ENCODE data around the gene OSBPL5.

OSBPL5 gene

DNA sequence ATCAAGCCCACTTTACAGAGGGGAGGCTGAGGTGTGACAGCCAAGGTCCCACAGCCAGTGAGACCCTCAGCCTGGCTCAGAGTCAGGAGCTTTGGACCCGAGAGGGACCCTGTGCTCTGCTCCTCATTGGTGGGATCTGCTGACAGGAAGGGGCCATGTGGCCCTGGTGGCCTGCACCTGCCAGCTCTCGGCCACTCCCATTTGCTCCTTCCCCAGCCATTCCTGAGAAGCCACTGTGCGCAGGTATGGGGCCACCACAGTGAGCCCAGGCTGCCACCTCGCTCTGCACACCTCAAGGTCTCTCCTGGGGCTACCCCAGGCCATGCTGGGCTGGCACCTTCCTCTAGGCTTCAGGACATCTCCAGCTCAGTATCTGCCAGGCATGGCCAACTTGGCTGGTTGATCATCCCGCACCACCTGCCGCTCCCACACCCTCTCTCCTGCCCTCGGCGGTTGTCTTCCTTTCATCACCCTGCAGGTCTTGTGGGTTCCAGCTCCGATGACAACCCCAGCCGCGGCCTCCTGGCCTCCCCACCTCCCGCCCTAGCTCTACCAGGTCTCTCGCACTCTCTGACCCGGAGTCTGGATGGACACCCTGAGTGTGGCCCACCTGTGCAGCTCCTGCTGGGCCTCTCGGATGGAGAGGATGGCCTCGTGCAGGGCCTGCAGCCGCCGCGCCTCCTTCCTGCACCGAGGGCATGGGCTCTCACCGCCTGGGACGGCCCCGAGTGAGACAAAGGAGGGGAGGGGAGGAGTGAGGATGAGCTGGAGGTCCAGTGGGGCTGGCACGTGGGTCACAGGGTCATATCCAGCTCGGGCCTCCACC is 75.7 kb downstream of the OSBPL5 start:
- Histone ChIP-seq H3K9me3 (ENCODE audit: control insufficient read depth, insufficient read depth, low read depth, low read length) (no peaks in the 10 kb centered on the region), H3K27ac (ENCODE audit: low read depth, low read length) (no peak overlapping the region), H3K4me3 (ENCODE audit: low read depth, low read length) (no peak overlapping the region), H3K27me3 (ENCODE audit: control insufficient read depth, insufficient read depth, low read length) (no peaks in the 10 kb centered on the region; the same call in 1 of the 2 replicates), H3K4me1 (ENCODE audit: control insufficient read depth, insufficient read depth, low read length) (peaks cover 4% of the 10 kb centered on the region), H3K9ac (ENCODE audit: low read length) (no peak overlapping the region), H3K36me3 (ENCODE audit: control insufficient read depth, insufficient read depth, low read length) (no peaks in the 10 kb centered on the region)

DNA sequence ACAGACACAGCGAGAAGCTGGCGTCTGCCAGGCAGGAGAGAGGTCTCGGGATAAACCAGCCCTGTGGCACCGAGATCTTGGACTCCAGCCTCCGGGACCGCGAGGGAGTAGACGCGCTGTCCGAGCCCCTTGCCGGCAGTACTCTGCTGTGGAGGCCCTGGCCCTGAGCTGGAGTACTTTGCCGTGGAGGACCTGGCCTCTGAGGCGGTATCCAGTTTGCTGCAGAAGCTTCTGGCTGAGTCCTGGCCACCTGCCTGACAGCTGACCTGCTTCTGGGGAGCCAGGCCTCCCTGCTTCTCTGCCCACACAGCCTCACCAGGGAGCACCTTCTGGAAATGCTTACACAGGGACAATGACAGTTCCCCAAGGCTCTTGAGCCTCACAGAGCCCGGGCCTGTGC is 76.3 kb downstream of the OSBPL5 start:
- H3K27me3 ChIP-seq (ENCODE audit: control insufficient read depth, insufficient read depth, low read length) = no peaks in the 10 kb centered on the region; the same call in 1 of the 2 replicates
- no peaks in the 10 kb centered on the region for H3K36me3 ChIP-seq (ENCODE audit: control insufficient read depth, insufficient read depth, low read length)
- no peak overlapping the region for H3K27ac ChIP-seq (ENCODE audit: low read depth, low read length)
- no peak overlapping the region for H3K9ac ChIP-seq (ENCODE audit: low read length)
- peaks cover 4% of the 10 kb centered on the region for H3K4me1 ChIP-seq (ENCODE audit: control insufficient read depth, insufficient read depth, low read length)
- H3K9me3 ChIP-seq (ENCODE audit: control insufficient read depth, insufficient read depth, low read depth, low read length) = no peaks in the 10 kb centered on the region
- no peak overlapping the region for H3K4me3 ChIP-seq (ENCODE audit: low read depth, low read length)

DNA sequence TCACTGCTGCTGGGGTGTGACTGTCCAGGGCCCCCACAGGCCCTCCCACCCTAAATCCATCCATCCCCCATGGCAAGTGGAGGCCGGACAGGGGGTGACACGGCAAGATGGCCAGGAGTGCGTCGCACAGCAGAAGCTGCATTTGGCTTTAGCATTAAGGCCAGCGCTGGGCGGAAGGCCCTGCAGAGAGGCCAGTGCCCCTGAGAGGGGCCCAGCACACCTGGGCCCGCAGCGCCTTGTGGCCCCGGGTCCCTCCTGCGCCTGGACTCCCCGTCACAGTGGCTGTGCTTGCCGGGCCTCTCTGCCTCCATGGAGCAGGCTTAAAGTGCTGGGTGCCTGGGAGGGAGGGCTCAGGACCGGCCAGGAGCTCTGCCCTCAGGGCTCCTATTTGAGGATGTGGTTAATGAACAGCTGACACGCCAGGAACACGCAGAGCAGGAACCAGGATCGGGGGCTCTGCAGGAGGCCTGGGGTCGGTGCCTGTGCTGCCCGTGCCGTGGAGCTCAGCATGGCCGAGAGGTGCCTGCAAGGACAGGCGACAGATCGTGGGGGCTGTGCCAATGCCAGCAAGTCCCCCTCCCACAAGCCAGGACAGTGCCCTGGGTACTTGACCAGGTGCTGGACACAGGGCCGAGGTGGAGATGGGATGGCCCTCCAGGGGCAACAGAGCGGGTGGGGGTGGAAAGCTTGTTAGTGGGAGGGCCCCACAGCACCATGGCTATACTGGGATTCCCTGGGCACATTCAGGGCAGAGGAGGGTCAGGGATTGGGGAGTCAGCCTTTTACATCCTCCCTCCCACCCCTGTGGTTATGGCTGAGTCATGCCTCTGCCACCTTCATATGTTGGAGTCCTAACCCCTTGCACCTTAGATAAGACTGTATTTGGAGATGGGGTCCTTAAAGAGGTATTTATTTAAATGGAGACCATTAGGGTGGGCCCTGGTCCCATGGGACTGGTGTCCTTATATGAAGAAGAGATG is 77.0 kb downstream of the OSBPL5 start:
- Histone ChIP-seq H3K27ac (ENCODE audit: low read depth, low read length) (no peak overlapping the region), H3K27me3 (ENCODE audit: control insufficient read depth, insufficient read depth, low read length) (no peaks in the 10 kb centered on the region; the same call in 1 of the 2 replicates), H3K4me1 (ENCODE audit: control insufficient read depth, insufficient read depth, low read length) (peaks cover 4% of the 10 kb centered on the region), H3K36me3 (ENCODE audit: control insufficient read depth, insufficient read depth, low read length) (no peaks in the 10 kb centered on the region), H3K9ac (ENCODE audit: low read length) (no peak overlapping the region), H3K4me3 (ENCODE audit: low read depth, low read length) (no peak overlapping the region), H3K9me3 (ENCODE audit: control insufficient read depth, insufficient read depth, low read depth, low read length) (no peaks in the 10 kb centered on the region)

DNA sequence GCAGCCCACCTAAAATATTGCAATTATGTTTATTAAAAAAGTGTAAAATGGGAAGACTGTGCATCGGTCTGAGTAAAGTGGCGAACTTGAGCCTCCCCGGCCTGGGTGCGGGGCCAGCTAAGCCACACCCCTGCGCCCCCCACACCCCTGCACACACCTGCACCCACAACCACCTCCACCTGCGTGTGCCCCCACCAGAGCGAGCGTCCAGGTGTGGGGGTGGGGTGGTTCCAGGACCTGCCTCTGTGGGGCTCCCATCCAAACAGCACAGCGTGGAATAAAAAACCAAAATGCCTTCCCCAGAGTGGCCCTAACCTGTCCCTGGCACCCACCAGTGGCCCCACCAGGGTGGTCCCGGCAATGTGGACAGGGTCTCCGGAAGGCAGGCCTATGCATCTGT is 77.7 kb downstream of the OSBPL5 start:
- Histone ChIP-seq H3K4me1 (ENCODE audit: control insufficient read depth, insufficient read depth, low read length) (peaks cover 4% of the 10 kb centered on the region), H3K9me3 (ENCODE audit: control insufficient read depth, insufficient read depth, low read depth, low read length) (no peaks in the 10 kb centered on the region), H3K27me3 (ENCODE audit: control insufficient read depth, insufficient read depth, low read length) (no peaks in the 10 kb centered on the region; the same call in 1 of the 2 replicates), H3K9ac (ENCODE audit: low read length) (no peak overlapping the region), H3K4me3 (ENCODE audit: low read depth, low read length) (no peak overlapping the region), H3K27ac (ENCODE audit: low read depth, low read length) (no peak overlapping the region), H3K36me3 (ENCODE audit: control insufficient read depth, insufficient read depth, low read length) (no peaks in the 10 kb centered on the region)

DNA sequence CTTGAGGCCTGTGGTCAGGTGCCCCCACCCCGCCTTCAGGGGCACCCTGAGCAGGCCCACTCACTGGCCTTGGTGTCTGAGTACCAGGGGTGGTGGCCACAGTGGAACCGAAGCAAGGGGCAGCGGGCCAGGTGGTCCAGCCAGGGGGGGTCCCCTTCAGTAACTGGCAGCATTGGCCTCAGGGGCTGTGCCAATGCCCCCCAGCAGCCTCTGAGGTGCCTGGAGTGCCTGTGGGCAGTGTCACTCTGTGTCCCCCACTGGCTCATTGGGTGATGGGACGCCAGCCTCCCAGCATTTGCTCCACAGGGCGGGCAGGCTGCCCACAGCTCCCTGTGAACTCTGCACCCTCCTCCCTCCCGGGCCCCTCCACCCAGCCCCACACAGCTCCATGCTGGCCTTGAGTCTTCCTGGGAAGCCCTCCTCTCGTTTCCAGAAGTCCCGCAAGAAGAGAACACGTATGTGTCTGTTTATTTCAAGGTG is 78.4 kb downstream of the OSBPL5 start:
- H3K9ac ChIP-seq (ENCODE audit: low read length) = no peak overlapping the region
- H3K4me1 ChIP-seq (ENCODE audit: control insufficient read depth, insufficient read depth, low read length) = no peaks in the 10 kb centered on the region
- H3K36me3 ChIP-seq (ENCODE audit: control insufficient read depth, insufficient read depth, low read length) = no peaks in the 10 kb centered on the region
- no peaks in the 10 kb centered on the region; the same call in 1 of the 2 replicates for H3K27me3 ChIP-seq (ENCODE audit: control insufficient read depth, insufficient read depth, low read length)
- no peak overlapping the region for H3K27ac ChIP-seq (ENCODE audit: low read depth, low read length)
- no peak overlapping the region for H3K4me3 ChIP-seq (ENCODE audit: low read depth, low read length)
- no peaks in the 10 kb centered on the region for H3K9me3 ChIP-seq (ENCODE audit: control insufficient read depth, insufficient read depth, low read depth, low read length)

DNA sequence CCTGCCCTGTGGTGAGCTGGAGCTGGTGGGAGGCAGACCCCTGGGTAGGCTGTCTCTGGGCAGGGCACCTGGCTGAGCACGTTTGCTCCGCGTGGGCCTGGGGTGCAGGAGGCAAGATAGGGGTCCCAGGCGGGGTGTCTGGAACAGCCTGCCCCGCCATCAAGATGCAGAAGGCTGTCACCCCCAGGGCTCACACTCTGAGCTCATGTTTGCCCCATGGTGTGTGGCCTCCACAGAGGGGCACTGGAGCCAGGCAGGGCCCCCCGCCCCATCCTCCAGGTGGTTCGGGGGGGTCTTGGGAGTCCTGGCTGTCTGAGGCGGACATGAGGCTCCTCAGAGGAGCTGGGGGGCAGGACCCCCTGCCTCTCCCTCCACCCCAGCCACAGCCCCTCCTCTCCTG is 79.0 kb downstream of the OSBPL5 start:
- Histone ChIP-seq H3K4me1 (ENCODE audit: control insufficient read depth, insufficient read depth, low read length) (no peaks in the 10 kb centered on the region), H3K4me3 (ENCODE audit: low read depth, low read length) (no peak overlapping the region), H3K9me3 (ENCODE audit: control insufficient read depth, insufficient read depth, low read depth, low read length) (no peaks in the 10 kb centered on the region), H3K36me3 (ENCODE audit: control insufficient read depth, insufficient read depth, low read length) (no peaks in the 10 kb centered on the region), H3K9ac (ENCODE audit: low read length) (no peak overlapping the region), H3K27ac (ENCODE audit: low read depth, low read length) (no peak overlapping the region), H3K27me3 (ENCODE audit: control insufficient read depth, insufficient read depth, low read length) (no peaks in the 10 kb centered on the region; the same call in 1 of the 2 replicates)

DNA sequence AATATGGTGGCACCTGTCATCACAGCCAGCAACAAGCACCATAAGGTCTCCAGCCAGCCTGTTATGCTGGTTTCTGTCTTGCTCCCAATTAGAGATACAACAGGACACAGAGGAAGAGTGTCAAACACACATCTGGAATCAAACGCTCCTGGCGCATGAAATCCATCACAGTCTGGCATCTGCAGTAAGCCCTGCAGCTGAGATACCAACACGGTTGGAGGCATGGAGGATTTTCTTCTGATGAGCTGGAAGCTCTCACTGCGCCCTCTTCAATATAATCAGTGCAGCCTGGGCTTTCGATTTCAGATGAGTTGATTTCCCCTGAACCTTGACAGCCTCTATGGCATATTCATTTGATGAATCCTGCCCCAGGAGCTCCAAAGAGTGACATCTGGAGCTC is 80.1 kb downstream of the OSBPL5 start:
- no peaks in the 10 kb centered on the region for H3K4me1 ChIP-seq (ENCODE audit: control insufficient read depth, insufficient read depth, low read length)
- H3K4me3 ChIP-seq (ENCODE audit: low read depth, low read length) = no peak overlapping the region
- H3K9ac ChIP-seq (ENCODE audit: low read length) = no peak overlapping the region
- H3K9me3 ChIP-seq (ENCODE audit: control insufficient read depth, insufficient read depth, low read depth, low read length) = no peaks in the 10 kb centered on the region
- no peak overlapping the region for H3K27ac ChIP-seq (ENCODE audit: low read depth, low read length)
- H3K27me3 ChIP-seq (ENCODE audit: control insufficient read depth, insufficient read depth, low read length) = no peaks in the 10 kb centered on the region; the same call in 1 of the 2 replicates
- H3K36me3 ChIP-seq (ENCODE audit: control insufficient read depth, insufficient read depth, low read length) = no peaks in the 10 kb centered on the region

DNA sequence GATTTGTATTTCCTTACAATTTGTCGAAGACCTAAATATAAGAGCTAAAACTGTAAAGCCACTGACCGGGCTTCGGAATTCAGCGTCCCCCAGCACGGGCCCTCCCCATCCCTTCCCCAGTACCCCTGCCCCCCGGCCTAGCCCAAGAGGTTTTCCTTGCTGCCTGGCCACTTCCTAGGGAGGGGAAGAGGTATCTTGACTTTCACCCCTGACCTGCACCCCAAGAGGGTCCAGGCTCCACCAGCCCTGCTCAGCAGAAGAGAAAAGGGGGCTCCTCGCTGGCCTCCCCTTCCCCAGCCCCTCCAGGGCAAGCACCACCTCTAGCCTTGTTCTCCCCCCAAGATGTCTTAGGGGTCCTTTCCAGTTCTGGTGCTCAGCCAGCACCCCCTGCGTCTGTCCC is 81.8 kb downstream of the OSBPL5 start:
- no peaks in the 10 kb centered on the region for H3K4me1 ChIP-seq (ENCODE audit: control insufficient read depth, insufficient read depth, low read length)
- no peaks in the 10 kb centered on the region for H3K9me3 ChIP-seq (ENCODE audit: control insufficient read depth, insufficient read depth, low read depth, low read length)
- no peak overlapping the region for H3K4me3 ChIP-seq (ENCODE audit: low read depth, low read length)
- H3K36me3 ChIP-seq (ENCODE audit: control insufficient read depth, insufficient read depth, low read length) = no peaks in the 10 kb centered on the region
- H3K27me3 ChIP-seq (ENCODE audit: control insufficient read depth, insufficient read depth, low read length) = no peaks in the 10 kb centered on the region; the same call in 1 of the 2 replicates
- no peak overlapping the region for H3K27ac ChIP-seq (ENCODE audit: low read depth, low read length)
- no peak overlapping the region for H3K9ac ChIP-seq (ENCODE audit: low read length)

DNA sequence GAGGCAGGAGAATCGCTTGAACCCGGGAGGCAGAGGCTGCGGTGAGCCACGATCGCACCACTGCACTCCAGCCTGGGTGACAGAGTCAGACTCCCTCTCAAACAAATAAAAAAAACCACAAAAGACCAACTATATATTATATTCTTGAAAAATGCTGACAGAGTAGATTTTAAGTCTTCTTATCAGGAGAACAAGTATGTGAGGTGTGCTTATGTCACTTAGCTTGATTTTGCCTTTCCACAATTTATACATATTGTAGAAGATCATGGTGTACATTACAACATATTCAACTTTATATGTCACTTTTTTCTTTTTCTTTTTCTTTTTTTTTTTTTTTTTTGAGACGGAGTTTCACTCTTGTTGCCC is 83.7 kb downstream of the OSBPL5 start:
- Histone ChIP-seq H3K36me3 (ENCODE audit: control insufficient read depth, insufficient read depth, low read length) (no peaks in the 10 kb centered on the region), H3K9me3 (ENCODE audit: control insufficient read depth, insufficient read depth, low read depth, low read length) (no peaks in the 10 kb centered on the region), H3K4me3 (ENCODE audit: low read depth, low read length) (no peak overlapping the region), H3K27ac (ENCODE audit: low read depth, low read length) (no peak overlapping the region), H3K9ac (ENCODE audit: low read length) (no peak overlapping the region), H3K4me1 (ENCODE audit: control insufficient read depth, insufficient read depth, low read length) (no peaks in the 10 kb centered on the region), H3K27me3 (ENCODE audit: control insufficient read depth, insufficient read depth, low read length) (no peaks in the 10 kb centered on the region; the same call in 1 of the 2 replicates)

DNA sequence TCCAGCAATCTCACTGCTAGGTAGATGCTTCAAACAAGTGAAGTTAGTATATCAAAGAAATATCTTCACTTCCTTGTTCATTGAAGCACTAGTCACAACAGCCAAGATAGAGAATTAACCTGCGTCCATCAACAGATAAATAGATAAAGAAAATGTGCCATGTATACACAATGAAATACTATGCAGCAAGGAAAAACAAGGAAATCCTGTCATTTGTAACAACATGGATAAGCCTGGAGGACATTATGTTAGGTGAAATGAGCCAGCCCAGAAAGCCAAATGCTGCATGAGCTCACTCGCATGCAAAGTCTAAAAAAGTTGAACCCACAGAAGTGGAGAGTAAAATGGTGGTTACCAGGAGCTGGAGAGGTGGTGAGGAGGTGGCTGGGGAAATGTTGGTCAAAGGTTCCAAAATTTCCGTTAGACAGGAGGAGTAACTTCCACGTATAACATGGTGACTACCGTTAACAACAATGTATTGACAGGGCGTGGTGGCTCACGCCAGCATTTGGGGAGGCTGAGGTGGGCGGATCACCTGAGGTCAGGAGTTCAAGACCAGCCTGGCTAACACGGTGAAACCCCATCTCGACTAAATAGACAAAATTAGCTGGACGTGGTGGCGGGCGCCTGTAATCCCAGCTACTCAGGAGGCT is 84.3 kb downstream of the OSBPL5 start:
- Histone ChIP-seq H3K4me3 (ENCODE audit: low read depth, low read length) (no peak overlapping the region), H3K27me3 (ENCODE audit: control insufficient read depth, insufficient read depth, low read length) (no peaks in the 10 kb centered on the region; the same call in 1 of the 2 replicates), H3K9me3 (ENCODE audit: control insufficient read depth, insufficient read depth, low read depth, low read length) (no peaks in the 10 kb centered on the region), H3K4me1 (ENCODE audit: control insufficient read depth, insufficient read depth, low read length) (no peaks in the 10 kb centered on the region), H3K36me3 (ENCODE audit: control insufficient read depth, insufficient read depth, low read length) (no peaks in the 10 kb centered on the region), H3K27ac (ENCODE audit: low read depth, low read length) (no peak overlapping the region), H3K9ac (ENCODE audit: low read length) (no peak overlapping the region)

Data from HUES6 (cell line).